HL-60 (cell line): ENCODE data around the gene RHOXF2B.
"Not testable (repeated sequence)": the region's sequence is repeated elsewhere in the genome, so short reads cannot be mapped to it uniquely, and the experiment has no call there.

Experiments
- DNase-seq, 2 experiments: peaks; one replicate each; pipeline ENCODE4 v3.0.0-alpha.2; 2010 to 2020; ENCODE audit warnings: low read depth in 1 of 2, low spot score in 1 of 2
- H3K27ac ChIP-seq: fragments of 250-450 bp; sonication (Bioruptor Pico); replicated peaks from 2 replicates; pipeline ENCODE4 v1.5.1; 2020; ENCODE audit warnings: mild to moderate bottlenecking, moderate library complexity
- H3K27me3 ChIP-seq: fragments of 250-450 bp; sonication (Bioruptor Pico); 2 replicates; pipeline ENCODE4 v1.5.1; 2021; ENCODE audit warnings: mild to moderate bottlenecking, moderate library complexity; ENCODE audit not compliant: insufficient read depth, poor library complexity, severe bottlenecking
- H3K4me3 ChIP-seq: replicated peaks from 2 replicates; pipeline ENCODE4 v1.5.1; 2011; ENCODE audit warnings: mild to moderate bottlenecking, control low read depth, low read length; ENCODE audit not compliant: insufficient read depth
- GABPA ChIP-seq: IDR thresholded peaks from 2 replicates; pipeline ENCODE4 v1.6.1; 2012; ENCODE audit warnings: low read depth
- POLR2AphosphoS5 ChIP-seq: IDR thresholded peaks from 2 replicates; pipeline ENCODE4 v1.6.1; 2012; ENCODE audit warnings: low read depth
- SPI1 ChIP-seq: IDR thresholded peaks from 2 replicates; pipeline ENCODE4 v1.6.1; 2012; ENCODE audit warnings: low read depth, mild to moderate bottlenecking, borderline replicate concordance
- TF ChIP-seq, protein P1 (sequence below): IDR thresholded peaks from 2 replicates; pipeline ENCODE4 v1.6.1; 2012; ENCODE audit warnings: low read depth; ENCODE audit not compliant: insufficient replicate concordance
- TF ChIP-seq, protein P2 (sequence below): IDR thresholded peaks from one replicate; pipeline ENCODE4 v1.5.1; 2011; ENCODE audit warnings: low read length, control low read depth, inconsistent platforms; ENCODE audit not compliant: insufficient read depth

Gene RHOXF2B

DNA sequence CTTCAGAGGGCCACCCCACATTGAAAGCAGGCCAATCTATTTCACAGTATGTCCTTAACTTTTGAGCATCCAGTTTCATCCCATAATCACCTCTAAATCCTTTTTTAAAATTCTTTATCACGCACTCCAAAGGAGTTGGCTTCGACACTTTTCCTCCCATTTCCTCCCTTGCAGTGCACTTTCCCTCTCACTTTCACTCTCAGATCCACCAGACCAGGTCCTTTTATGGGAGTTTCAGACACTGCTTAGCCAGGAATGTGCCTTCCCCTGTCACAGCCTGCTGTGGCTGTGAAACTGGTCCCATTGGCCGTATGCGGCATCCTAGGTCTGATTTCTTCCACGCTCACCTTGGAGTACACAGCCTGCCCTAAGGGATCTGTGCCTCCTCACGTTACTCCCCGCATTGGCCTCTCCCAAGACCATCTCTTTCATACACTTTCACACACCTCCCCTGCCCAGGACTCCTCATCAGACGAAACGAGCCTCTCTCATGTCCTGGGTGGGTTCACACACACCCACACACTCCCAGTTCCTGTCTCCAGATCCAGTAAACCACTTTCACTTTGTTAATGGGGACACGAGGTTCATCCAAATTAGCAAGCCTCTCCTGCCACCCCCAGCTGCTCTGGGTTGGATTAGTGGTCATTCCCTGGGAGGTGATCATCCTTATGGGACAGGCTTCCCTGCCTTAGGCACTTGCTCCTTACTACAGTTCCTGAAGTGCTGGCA, 10.0 kb upstream of the RHOXF2B start:
- Histone ChIP-seq H3K27me3 (no peaks in the 10 kb centered on the region), H3K4me3 (no peak overlapping the region), H3K27ac (no peak overlapping the region)
- TF ChIP-seq, protein P1, sequence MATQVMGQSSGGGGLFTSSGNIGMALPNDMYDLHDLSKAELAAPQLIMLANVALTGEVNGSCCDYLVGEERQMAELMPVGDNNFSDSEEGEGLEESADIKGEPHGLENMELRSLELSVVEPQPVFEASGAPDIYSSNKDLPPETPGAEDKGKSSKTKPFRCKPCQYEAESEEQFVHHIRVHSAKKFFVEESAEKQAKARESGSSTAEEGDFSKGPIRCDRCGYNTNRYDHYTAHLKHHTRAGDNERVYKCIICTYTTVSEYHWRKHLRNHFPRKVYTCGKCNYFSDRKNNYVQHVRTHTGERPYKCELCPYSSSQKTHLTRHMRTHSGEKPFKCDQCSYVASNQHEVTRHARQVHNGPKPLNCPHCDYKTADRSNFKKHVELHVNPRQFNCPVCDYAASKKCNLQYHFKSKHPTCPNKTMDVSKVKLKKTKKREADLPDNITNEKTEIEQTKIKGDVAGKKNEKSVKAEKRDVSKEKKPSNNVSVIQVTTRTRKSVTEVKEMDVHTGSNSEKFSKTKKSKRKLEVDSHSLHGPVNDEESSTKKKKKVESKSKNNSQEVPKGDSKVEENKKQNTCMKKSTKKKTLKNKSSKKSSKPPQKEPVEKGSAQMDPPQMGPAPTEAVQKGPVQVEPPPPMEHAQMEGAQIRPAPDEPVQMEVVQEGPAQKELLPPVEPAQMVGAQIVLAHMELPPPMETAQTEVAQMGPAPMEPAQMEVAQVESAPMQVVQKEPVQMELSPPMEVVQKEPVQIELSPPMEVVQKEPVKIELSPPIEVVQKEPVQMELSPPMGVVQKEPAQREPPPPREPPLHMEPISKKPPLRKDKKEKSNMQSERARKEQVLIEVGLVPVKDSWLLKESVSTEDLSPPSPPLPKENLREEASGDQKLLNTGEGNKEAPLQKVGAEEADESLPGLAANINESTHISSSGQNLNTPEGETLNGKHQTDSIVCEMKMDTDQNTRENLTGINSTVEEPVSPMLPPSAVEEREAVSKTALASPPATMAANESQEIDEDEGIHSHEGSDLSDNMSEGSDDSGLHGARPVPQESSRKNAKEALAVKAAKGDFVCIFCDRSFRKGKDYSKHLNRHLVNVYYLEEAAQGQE = no peak
- no peak for TF ChIP-seq GABPA
- TF ChIP-seq POLR2AphosphoS5 = no peak
- TF ChIP-seq, protein P2, sequence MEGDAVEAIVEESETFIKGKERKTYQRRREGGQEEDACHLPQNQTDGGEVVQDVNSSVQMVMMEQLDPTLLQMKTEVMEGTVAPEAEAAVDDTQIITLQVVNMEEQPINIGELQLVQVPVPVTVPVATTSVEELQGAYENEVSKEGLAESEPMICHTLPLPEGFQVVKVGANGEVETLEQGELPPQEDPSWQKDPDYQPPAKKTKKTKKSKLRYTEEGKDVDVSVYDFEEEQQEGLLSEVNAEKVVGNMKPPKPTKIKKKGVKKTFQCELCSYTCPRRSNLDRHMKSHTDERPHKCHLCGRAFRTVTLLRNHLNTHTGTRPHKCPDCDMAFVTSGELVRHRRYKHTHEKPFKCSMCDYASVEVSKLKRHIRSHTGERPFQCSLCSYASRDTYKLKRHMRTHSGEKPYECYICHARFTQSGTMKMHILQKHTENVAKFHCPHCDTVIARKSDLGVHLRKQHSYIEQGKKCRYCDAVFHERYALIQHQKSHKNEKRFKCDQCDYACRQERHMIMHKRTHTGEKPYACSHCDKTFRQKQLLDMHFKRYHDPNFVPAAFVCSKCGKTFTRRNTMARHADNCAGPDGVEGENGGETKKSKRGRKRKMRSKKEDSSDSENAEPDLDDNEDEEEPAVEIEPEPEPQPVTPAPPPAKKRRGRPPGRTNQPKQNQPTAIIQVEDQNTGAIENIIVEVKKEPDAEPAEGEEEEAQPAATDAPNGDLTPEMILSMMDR = no peak
- TF ChIP-seq SPI1 = no peak
- DNase-seq = no peak

DNA sequence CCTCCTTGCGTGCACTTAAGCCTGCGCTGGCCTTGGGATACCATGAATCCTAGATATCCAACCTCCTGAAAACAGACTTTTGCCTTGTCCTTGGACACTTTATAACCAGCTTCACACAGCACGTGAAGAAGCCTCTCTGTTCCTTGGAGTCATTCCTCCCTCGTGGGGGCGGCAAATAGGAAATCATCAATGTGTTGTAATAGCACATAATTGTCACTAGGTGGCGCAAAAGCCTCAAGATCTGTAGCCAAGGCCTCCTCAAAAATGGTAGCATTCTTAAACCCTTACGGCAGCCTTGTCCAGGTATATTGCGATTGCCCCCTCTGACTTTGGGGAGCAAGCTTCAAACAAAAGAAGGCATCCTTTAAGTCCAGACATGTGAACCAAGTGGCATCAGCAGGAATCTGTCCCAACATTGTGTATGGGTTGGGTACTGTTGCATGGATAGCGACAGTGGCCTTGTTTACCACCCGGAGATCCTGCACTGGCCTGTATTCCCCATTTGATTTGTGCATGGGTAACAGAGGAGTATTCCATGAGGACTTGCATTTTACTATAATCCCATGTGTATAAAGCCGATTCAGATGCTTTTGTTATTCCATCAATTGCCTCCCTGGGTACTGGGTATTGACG, 8.2 kb upstream of the RHOXF2B start:
- not testable (repeated sequence) for H3K27ac ChIP-seq, H3K27me3 ChIP-seq, H3K4me3 ChIP-seq, DNase-seq

DNA sequence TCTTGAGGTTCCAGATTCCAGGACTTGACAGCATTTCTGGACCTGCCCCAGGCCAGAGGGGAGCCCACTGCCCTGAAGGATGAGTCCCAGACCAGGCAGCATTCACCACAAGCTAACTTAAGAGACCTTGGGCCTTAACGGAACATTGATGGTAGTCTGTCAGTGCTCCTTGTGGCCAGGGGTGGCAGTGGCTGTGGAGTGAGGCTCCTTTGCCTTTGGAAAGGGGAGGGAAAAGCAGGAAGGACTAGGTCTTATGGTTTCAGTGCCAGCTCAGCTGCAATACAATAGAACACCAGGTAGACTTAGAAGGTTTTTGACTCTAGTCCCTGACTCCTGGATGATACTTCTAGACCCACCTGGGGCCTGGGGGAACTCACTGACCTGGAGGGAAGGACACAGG, 11.3 kb downstream of the RHOXF2B start:
- not testable (repeated sequence) for H3K27ac ChIP-seq

DNA sequence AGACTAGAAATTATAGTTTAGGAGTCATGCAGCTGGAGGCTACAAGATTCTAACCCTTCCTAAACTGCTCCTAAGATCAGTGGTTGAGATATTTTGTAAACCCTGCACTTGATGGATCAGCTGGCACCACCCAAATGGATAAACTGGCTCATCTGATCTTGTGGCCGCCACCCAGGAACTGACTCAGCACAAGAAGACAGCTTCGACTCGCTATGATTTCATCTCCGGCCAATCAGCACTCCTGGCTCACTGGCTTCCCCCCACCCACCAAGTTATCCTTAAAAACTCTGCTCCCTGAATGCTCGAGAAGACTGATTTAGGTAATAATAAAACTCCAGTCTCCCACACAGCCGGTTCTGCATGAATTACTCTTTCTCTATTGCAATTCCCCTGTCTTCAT, 34.8 kb downstream of the RHOXF2B start:
- H3K27me3 ChIP-seq, H3K27ac ChIP-seq, H3K4me3 ChIP-seq, DNase-seq: not testable (repeated sequence)

More for the DNA sequence above, 11.3 kb downstream of the RHOXF2B start:
- not testable (repeated sequence) for H3K4me3 ChIP-seq, H3K27me3 ChIP-seq
- DNase-seq = peak in 1 of 2 experiments; percentile 0

DNA sequence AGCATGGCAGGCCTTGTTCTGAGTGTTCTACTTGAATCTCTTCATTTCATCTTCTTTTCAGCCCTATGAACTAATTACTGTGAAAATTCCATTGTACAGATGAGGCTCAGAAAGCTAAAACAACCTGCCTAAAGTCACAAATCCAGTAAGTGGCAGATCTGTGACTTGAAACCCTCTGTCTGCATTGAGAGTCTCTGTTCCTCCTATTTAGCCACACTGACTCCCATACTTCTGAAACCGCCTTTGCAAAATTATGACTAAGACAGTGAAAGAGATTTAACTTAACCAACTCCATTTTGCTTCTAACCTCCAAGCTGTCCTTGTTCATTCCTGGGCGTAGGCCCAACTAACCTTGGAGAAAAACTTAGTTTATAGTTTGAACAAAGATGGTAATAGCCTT, 35.2 kb downstream of the RHOXF2B start:
- H3K27me3 ChIP-seq, H3K27ac ChIP-seq, DNase-seq, H3K4me3 ChIP-seq: not testable (repeated sequence)

DNA sequence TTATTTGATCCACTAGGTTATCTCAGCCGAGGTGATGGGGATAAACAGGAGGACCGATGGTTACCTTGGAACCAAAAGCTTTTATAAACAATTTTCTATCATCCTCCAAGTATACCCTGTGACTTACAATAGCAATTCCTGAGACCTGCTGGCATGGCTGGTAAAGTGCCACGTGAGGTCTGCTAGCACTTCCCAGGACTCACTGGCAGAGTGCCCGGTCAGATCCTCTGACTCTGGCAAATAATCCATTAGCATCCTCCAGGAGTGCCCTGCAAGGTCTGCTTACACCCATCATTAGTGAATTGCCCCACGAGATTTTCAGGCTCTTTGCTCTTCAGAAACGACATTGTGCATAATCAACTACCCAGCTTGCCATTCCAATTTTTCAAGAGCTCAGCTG, 37.3 kb downstream of the RHOXF2B start:
- H3K27me3 ChIP-seq, H3K4me3 ChIP-seq, DNase-seq, H3K27ac ChIP-seq: not testable (repeated sequence)

DNA sequence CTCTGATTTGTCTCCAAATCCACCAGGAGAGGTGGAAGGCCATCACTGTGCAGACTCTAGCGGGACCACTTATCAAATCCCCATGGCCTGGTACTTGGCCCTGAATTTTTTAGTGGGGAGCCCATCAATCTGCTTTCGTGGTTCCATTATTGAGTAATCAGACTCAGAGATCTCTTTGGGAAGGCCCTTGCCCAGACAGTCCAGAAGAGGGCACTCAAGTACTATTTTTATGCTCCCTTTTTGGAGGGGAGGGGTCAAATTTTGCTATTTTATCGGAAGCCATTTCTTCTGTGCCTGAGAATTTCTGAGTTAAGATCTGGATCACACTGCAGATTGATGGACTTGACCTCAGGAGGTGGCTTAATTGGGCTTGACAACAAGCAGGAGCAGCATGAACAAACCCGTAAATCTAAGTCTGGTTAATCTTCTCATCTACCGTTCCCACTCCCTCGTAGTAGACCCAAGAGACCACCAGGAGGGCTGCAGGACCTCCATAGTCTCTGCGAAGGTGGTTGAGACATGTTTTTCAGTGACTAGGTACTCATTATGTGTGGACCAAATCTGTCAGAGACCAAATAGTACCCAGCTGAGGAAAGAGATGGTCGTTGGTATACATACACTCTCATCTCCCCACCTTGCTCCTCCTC, 38.3 kb downstream of the RHOXF2B start:
- not testable (repeated sequence) for H3K4me3 ChIP-seq, H3K27me3 ChIP-seq, DNase-seq, H3K27ac ChIP-seq
